SK-N-MC (cell line): ENCODE data around the gene TEX2.

ENCODE experiments used
- DNase-seq: peaks from one replicate; pipeline ENCODE4 v3.0.0-alpha.2; 2011; ENCODE audit warnings: low read depth, low spot score
- H3K27ac ChIP-seq: fragments of 200-600 bp; sonication (generic); 2 replicates; pipeline ENCODE4 v1.5.1; 2016; ENCODE audit warnings: mixed run types
- H3K36me3 ChIP-seq: fragments of 200-600 bp; sonication (generic); 2 replicates; pipeline ENCODE4 v1.6.1; 2017; ENCODE audit warnings: antibody characterized with exemption, low read length, mixed read lengths; ENCODE audit not compliant: insufficient read depth
- H3K4me3 ChIP-seq: fragments of 200-600 bp; sonication (generic); 2 replicates; pipeline ENCODE4 v1.5.1; 2016
- H3K9ac ChIP-seq: fragments of 200-600 bp; sonication (generic); 2 replicates; pipeline ENCODE4 v1.8.0; 2017; ENCODE audit warnings: mixed run types, mixed read lengths; ENCODE audit not compliant: insufficient read length
- H3K9me3 ChIP-seq: fragments of 200-600 bp; sonication (generic); 2 replicates; pipeline ENCODE4 v1.6.1; 2017; ENCODE audit warnings: low read depth, mild to moderate bottlenecking, antibody characterized with exemption, low read length, moderate library complexity, mixed read lengths
- EZH2 ChIP-seq: fragments of 200-600 bp; sonication (generic); IDR thresholded peaks from one replicate; pipeline ENCODE4 v1.6.1; 2017; ENCODE audit warnings: antibody characterized with exemption
- FOXP2 ChIP-seq: optimal IDR thresholded peaks from 2 replicates; pipeline ENCODE3; 2011; ENCODE audit warnings: mild to moderate bottlenecking, moderate library complexity; ENCODE audit not compliant: insufficient read depth; ENCODE audit errors: extremely low read length, control extremely low read depth
- POLR2AphosphoS5 ChIP-seq: IDR thresholded peaks from 2 replicates; pipeline ENCODE4 v1.6.1; 2012; ENCODE audit warnings: mild to moderate bottlenecking, low read depth, low read length, borderline replicate concordance

TEX2 gene

GRCh38 chr17:64234961-64235360 lies 28.1 kb downstream of the TEX2 start:
- H3K9me3 ChIP-seq: no peaks in the 10 kb centered on the region
- no peak overlapping the region for H3K27ac ChIP-seq
- no peak for DNase-seq
- H3K9ac ChIP-seq: no peak overlapping the region
- no peak overlapping the region for H3K4me3 ChIP-seq
- TF ChIP-seq POLR2AphosphoS5 (no peak), EZH2 (no peak), FOXP2 (no peak)
- no peaks in the 10 kb centered on the region for H3K36me3 ChIP-seq

- H3K9ac ChIP-seq: no peak overlapping the region
- TF ChIP-seq POLR2AphosphoS5: no peak
- no peak for TF ChIP-seq EZH2
- TF ChIP-seq FOXP2: no peak
- no peak for DNase-seq
Observed at GRCh38 chr17:64232466-64233262, 30.4 kb downstream of the TEX2 start.

GRCh38 chr17:64231567-64232141 lies 31.4 kb downstream of the TEX2 start:
- no peaks in the 10 kb centered on the region for H3K9me3 ChIP-seq
- H3K27ac ChIP-seq: no peak overlapping the region
- no peak for TF ChIP-seq FOXP2
- H3K36me3 ChIP-seq: no peaks in the 10 kb centered on the region
- no peak for DNase-seq
- H3K4me3 ChIP-seq: no peak overlapping the region
- no peak overlapping the region for H3K9ac ChIP-seq

More at GRCh38 chr17:64232466-64233262, 30.4 kb downstream of the TEX2 start:
- Histone ChIP-seq H3K4me3 (no peak overlapping the region), H3K27ac (no peak overlapping the region), H3K36me3 (no peaks in the 10 kb centered on the region), H3K9me3 (no peaks in the 10 kb centered on the region)

- H3K9ac ChIP-seq: no peak overlapping the region
- no peaks in the 10 kb centered on the region for H3K36me3 ChIP-seq
- H3K4me3 ChIP-seq: no peak overlapping the region
- H3K9me3 ChIP-seq: no peaks in the 10 kb centered on the region
- TF ChIP-seq EZH2 (no peak), POLR2AphosphoS5 (no peak), FOXP2 (no peak)
- no peak overlapping the region; the same call in 1 of the 2 replicates for H3K27ac ChIP-seq
- no peak for DNase-seq
Observed at GRCh38 chr17:64230791-64231408, 32.2 kb downstream of the TEX2 start.

- DNase-seq: no peak
Observed at GRCh38 chr17:64229815-64230728, 33.0 kb downstream of the TEX2 start.

GRCh38 chr17:64226132-64226531 lies 36.9 kb downstream of the TEX2 start:
- H3K36me3 ChIP-seq: no peaks in the 10 kb centered on the region
- TF ChIP-seq POLR2AphosphoS5: no peak
- TF ChIP-seq EZH2: no peak
- no peak for TF ChIP-seq FOXP2

More at GRCh38 chr17:64229815-64230728, 33.0 kb downstream of the TEX2 start:
- no peaks in the 10 kb centered on the region for H3K9me3 ChIP-seq
- no peak overlapping the region for H3K9ac ChIP-seq
- no peak for TF ChIP-seq FOXP2
- TF ChIP-seq POLR2AphosphoS5: no peak
- TF ChIP-seq EZH2: no peak
- peak overlapping the region; percentile 35; the same call in 1 of the 2 replicates for H3K27ac ChIP-seq
- H3K4me3 ChIP-seq: no peak overlapping the region
- H3K36me3 ChIP-seq: no peaks in the 10 kb centered on the region

GRCh38 chr17:64225410-64225809 lies 37.6 kb downstream of the TEX2 start:
- Histone ChIP-seq H3K36me3 (no peaks in the 10 kb centered on the region), H3K9ac (no peak overlapping the region), H3K4me3 (no peak overlapping the region), H3K27ac (no peak overlapping the region), H3K9me3 (no peaks in the 10 kb centered on the region)
- DNase-seq: no peak
- TF ChIP-seq POLR2AphosphoS5: no peak
- TF ChIP-seq EZH2: no peak
- no peak for TF ChIP-seq FOXP2

More at GRCh38 chr17:64226132-64226531, 36.9 kb downstream of the TEX2 start:
- H3K9me3 ChIP-seq: no peaks in the 10 kb centered on the region
- DNase-seq: no peak
- H3K4me3 ChIP-seq: no peak overlapping the region
- H3K27ac ChIP-seq: no peak overlapping the region
- H3K9ac ChIP-seq: no peak overlapping the region

- H3K4me3 ChIP-seq: no peak overlapping the region
- no peak for DNase-seq
- H3K9me3 ChIP-seq: no peaks in the 10 kb centered on the region
- H3K27ac ChIP-seq: no peak overlapping the region
- no peak overlapping the region for H3K9ac ChIP-seq
- H3K36me3 ChIP-seq: no peaks in the 10 kb centered on the region
- no peak for TF ChIP-seq EZH2
- TF ChIP-seq POLR2AphosphoS5: no peak
- TF ChIP-seq FOXP2: no peak
Observed at GRCh38 chr17:64223931-64224629, 39.0 kb downstream of the TEX2 start.
